Activated T-helper 1 cell treated with Interleukin-2 at 50 U/mL for 16 hours (primary cell): ENCODE measurements around the gene GMFB.
"Not testable (repeated sequence)": the region's sequence is repeated elsewhere in the genome, so short reads cannot be mapped to it uniquely, and the experiment has no call there.

Experiments used
- DNase-seq: peaks from one replicate; pipeline ENCODE4 v3.0.0-alpha.2; 2020; ENCODE audit warnings: low read depth

The GMFB gene

DNA sequence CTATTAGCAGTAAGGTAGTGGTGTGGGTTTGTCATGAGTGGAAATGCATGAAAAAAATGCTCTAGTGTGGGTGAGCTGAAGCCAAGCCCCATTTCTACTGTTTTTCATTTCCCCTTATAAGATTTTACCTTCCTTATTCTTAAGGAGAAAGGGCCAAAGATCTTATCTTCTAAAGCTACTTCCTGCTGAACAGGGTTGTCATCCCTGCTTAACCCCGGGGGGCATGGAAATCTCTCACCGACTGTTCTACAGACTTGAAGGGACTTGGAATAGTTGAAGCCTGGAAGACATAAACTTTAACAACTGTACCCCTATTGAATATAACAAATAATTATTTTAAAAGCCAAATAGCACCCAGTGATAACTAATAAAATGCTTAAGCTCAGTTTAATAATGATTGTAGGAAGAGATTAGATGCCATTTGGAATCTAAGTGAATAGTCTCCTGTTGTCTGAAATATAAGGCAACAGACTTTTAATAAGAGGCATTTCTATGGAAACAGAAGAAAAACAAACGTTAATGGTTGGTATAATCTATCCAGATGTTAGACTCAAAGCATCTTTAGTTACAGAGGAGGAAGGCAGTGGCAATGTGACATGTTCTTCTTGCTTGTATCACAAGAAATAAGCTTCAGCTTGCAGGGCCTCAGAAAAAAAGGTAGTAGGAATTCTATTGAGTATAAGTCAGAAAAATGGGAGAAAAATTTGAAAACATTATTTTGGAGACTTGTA is 1.8 kb upstream of the GMFB start:
- no peak for DNase-seq

DNA sequence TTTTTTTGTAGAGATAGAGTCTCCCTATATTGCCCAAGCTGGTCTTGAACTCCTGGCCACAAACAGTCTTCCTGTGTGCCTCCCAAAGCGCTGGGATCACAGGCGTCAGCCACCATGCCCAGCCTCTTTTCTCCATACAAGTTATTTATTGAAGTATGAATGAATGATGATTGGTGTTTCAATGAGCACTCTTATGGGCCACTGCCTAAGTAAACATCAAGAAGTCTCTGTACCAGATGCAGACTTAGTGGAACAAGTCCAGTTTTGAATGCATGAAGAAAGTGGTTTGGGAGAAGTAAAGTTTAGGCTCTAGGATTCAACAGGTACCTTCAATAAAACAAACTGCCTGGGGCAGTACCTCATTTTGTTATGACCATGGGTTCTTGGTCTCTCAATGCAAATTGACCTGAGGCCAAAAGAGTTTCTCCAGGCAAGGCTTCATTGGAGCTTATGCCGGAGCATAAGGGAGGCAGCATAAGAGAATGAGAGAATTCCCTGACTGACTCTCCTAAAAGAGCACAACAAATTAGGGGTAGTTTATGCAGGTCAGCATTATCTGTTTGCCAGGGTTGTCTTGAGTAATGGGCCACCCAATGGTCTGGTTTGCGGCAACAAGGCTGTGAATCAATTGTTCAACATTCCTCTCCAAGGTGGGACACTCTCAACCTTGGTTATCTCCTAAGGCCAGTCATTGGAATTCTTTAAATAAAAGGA is 1.1 kb upstream of the GMFB start:
- DNase-seq: no peak

GRCh38 chr14:54489318-54489683 is 521 bp upstream of the GMFB start:
- no peak for DNase-seq

DNA sequence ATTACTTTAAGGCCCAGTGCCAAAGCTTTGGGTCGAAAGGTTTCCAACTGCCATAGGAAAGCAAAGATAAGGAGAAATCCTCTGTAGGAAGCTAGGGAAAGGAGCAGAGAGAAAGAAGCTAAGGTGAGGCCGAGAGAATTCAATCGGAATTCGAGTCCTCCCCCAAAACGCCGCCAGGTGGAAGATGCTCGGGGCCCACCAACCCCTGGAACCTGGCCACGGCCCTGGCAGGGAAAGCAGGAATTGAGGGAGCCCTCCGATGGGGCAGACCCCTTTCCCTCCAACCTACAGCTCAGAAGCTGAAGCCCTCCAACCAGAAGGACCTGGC is 498 bp downstream of the GMFB start:
- DNase-seq: no peak

- no peak for DNase-seq
Measured at GRCh38 chr14:54487771-54488170, 1.0 kb downstream of the GMFB start.

DNA sequence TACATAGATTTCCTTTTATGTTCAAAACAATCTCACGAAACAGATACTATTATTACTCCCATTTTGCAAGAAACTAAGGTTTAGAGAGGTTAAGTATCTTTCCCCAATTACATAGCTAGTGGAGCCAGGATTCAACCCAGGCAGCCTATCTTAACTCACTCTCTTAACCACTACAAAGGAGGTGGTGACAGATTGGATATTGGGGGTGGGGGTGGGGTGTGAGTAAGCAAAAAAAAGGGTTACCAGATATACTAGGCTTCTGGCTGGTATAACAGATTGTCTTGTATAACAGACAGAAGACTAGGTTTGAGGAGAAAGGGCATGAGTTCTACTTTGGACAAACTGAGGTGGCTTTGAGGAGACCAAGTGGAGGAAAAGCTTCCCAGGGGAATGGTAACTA is 2.1 kb downstream of the GMFB start:
- no peak for DNase-seq

DNA sequence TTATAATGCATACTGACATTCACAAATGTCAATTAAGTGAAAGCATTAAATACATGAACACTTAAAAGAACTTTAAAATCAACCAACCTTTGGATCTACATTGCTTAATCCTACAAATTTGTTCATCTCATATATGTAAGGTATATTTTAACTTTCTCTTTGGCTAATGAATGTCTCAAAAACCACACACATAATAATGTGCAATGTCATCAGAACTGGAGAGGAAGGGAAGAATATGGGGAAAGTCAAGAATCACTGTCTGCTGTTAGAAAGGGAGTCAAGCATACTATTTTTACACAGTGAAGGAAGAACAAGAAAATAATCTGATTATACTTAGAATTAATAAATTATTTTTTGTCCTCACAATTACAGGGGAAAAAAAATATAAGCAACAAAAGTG is 4.9 kb downstream of the GMFB start:
- DNase-seq: no peak

DNA sequence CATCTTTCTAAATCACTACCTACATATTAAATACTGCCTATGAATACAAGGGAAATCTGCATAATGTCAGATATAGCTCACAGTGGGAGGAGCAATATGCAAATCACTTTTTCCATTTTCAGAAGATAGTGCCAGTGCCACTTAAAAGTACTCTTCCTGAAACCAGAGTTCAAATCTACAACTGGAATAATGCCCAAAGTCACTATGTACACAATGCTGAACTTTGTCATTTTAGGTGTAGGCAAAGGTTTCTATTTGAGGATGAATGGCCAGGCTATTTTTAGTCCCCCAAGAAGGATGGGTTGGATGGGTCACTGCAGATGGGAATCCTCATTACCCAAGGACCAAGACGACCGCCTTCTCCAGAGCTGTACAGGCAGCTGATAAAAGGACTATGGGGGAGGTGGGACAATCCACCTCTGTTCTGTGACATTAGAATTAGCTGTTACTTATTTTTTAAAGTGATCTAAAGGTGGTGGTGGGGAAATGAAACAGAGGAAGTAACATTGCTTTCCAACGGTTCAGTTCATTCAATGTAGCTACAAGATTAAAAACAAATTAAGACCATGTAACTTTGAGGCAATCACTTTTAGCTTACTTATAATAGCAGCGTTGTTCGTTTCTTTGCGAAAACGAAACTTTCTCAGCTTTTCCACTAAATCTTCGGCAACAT is 5.6 kb downstream of the GMFB start:
- DNase-seq: no peak

DNA sequence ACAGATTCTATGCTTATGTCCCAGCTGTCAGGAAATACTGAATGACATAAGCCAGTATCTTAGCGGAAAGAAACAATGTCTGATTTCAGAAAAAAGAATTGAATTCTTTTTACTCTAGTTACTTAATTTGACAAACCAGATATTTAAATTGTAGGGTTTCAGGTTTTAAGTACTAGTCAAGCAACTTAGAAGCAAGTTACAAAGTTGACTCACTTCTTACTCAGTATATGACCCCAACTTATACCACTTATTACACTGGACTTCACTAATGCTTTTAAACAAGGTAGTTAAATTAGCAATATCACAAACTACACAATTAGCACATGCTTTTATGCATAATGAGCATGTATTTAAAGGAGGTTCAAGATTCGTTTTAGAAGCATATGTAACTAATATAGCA is 7.1 kb downstream of the GMFB start:
- no peak for DNase-seq

- DNase-seq: no peak
Measured at GRCh38 chr14:54480830-54481562, 7.8 kb downstream of the GMFB start.

GRCh38 chr14:54478636-54479215 is 10.1 kb downstream of the GMFB start:
- no peak for DNase-seq

GRCh38 chr14:54475911-54476310 is 12.9 kb downstream of the GMFB start:
- no peak for DNase-seq

- DNase-seq: no peak
Measured at GRCh38 chr14:54475187-54475899, 13.4 kb downstream of the GMFB start.

DNA sequence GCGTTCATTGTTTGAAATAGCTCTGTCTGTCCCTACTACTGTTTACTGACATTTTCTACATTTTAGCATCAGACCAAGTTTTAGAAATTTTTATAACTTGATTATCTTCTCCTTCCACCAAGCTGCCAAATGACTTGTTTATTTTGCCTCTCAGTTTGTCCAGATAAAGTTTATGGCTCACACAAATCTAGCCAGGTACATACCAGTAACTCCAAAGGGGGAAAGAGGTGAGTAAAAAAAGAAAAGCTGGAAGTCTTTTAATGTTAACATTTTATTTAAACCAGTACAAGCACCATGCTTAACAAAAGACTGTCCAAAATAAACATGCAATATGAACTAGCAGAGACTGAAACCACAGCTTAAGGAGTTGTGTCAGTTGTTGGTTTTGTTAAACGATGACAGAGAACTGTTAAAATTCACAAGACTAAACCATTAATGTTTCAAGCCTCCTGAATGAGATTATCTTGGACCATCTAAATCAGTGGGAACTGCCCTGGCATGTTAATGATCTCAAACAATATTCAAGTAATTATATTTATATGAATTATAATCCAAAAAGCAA is 14.5 kb downstream of the GMFB start:
- DNase-seq: no peak

DNA sequence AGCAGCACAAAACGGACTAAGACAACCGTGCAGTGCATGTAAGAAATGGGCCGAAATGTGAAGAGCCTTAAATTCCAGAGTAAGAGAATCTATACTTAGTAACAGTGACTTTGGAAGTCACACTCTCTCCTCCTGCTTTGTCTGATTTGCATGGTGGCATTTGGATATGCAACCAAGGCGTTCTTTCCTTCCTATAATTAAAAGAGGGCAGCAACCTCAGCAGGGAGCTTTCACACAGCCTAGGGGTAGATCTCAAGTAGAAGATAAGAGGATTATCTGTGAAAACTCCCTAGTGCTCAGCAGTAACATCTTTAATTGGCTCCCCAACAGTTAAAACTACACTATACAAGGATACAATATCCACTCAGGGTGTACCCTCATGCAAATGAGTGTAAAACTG is 16.5 kb downstream of the GMFB start:
- DNase-seq: no peak

- no peak for DNase-seq
Measured at GRCh38 chr14:54471641-54472040, 17.1 kb downstream of the GMFB start.

GRCh38 chr14:54470701-54471100 is 18.1 kb downstream of the GMFB start:
- DNase-seq: no peak

DNA sequence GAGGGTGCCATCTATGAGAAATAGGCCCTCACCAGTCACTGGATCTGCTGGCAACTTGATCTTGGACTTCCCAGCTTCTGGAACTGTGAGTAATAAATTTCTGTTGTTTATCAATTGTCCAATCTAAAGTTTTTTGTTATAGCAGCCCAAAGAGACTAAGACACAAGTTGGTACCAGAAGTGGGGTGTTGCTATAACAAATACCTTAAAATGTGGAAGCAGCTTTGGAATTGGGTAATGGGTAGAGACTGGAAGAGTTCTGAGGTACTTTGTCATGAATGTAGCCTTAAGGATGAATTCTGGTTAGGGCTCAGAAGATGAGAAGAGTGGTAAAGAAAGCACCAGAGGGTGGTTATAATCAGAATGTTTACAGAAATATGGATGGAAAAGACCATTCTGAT is 21.5 kb downstream of the GMFB start:
- no peak for DNase-seq

DNA sequence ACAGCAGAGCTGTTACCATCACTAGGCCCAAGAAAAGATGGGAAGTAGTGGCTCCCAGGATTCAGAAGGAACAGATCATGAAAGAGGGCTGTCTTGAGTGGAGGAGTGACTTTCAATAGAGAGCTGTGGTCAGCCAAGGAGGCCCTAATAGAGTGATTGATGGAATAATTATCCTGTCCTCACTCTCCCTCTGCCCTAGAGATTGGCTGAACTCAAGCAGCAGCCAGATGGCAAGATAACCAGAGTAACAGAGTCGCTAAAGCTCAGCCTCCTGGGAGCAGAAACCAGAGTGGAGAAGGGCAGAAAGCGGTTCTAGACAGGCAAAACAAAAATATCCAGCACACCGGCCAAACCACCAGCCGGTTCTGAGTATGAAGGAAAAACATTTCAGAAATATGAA is 23.1 kb downstream of the GMFB start:
- DNase-seq: no peak

- no peak for DNase-seq
Measured at GRCh38 chr14:54462048-54462447, 26.7 kb downstream of the GMFB start.

DNA sequence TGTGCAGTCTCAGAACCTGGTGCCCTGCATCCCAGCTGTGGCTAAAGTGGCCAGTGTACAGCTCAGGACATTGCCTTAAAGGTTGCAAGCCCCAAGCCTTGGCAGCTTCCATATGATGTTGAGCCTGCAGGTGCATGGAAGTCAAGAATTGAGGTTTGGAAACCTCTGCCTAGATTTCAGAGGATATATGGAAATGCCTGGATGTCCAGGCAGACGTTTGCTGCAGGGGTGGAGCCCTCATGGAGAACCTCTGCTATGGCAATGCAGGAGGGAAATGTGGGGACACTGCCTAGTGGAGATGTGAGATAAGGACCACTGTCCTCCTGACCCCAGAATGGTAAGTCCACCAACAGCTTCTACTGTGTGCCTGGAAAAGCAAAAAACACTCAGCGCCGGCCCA is 29.7 kb downstream of the GMFB start:
- DNase-seq: no peak

- DNase-seq: not testable (repeated sequence)
Measured at GRCh38 chr14:54458536-54458935, 30.2 kb downstream of the GMFB start.
